Kidney epithelial cell (primary cell): ENCODE results near the gene GXYLT1. TPM values are rescaled to one million over a fixed set of nuclear protein-coding genes. Genes with fewer than 3 reads are reported as not detected.

Experiments
- DNase-seq: peaks from one replicate; pipeline ENCODE4 v3.0.0-alpha.2; 2010; ENCODE audit warnings: low read depth
- H3K27me3 ChIP-seq: 2 replicates; pipeline ENCODE4 v1.6.0; 2011; ENCODE audit warnings: low read length; ENCODE audit not compliant: control insufficient read depth, insufficient read depth
- H3K36me3 ChIP-seq: 2 replicates; pipeline ENCODE4 v1.5.1; 2011; ENCODE audit warnings: low read length; ENCODE audit not compliant: control insufficient read depth, insufficient read depth
- H3K4me3 ChIP-seq: 2 replicates; pipeline ENCODE4 v1.5.1; 2011; ENCODE audit warnings: low read depth, mild to moderate bottlenecking, control low read depth, low read length
- CTCF ChIP-seq: IDR thresholded peaks from 2 replicates; pipeline ENCODE4 v1.5.1; 2011; ENCODE audit warnings: mild to moderate bottlenecking, moderate library complexity, low read length, control low read depth, inconsistent platforms; ENCODE audit not compliant: insufficient read depth, poor library complexity, severe bottlenecking
- total RNA-seq: library from RNA; depleted of rRNA; stranded (reverse); fragments of >200 nt; gene quantifications from 2 replicates; pipeline ENCODE4 v1.2.3, GENCODE V29; 2015

Gene GXYLT1
- total RNA-seq, 1 donor from 2014 or later: 23.6 TPM

GRCh38 chr12:42186793-42187192 lies 42.1 kb upstream of the GXYLT1 start:
- H3K4me3 ChIP-seq: no peak overlapping the region
- TF ChIP-seq CTCF: no peak
- no peaks in the 10 kb centered on the region for H3K36me3 ChIP-seq
- H3K27me3 ChIP-seq: no peaks in the 10 kb centered on the region
- no peak for DNase-seq

- H3K4me3 ChIP-seq: no peak overlapping the region
- TF ChIP-seq CTCF: no peak
- no peaks in the 10 kb centered on the region for H3K27me3 ChIP-seq
- no peaks in the 10 kb centered on the region for H3K36me3 ChIP-seq
- DNase-seq: no peak
Observed at GRCh38 chr12:42182394-42182793, 37.7 kb upstream of the GXYLT1 start.

GRCh38 chr12:42180990-42181596 lies 36.4 kb upstream of the GXYLT1 start:
- Histone ChIP-seq H3K27me3 (no peaks in the 10 kb centered on the region), H3K36me3 (no peaks in the 10 kb centered on the region), H3K4me3 (no peak overlapping the region)
- TF ChIP-seq CTCF: no peak
- DNase-seq: peak; percentile 12

- DNase-seq: no peak
- TF ChIP-seq CTCF: no peak
- no peaks in the 10 kb centered on the region for H3K36me3 ChIP-seq
- H3K4me3 ChIP-seq: no peak overlapping the region
- no peaks in the 10 kb centered on the region for H3K27me3 ChIP-seq
Observed at GRCh38 chr12:42178101-42178500, 33.4 kb upstream of the GXYLT1 start.

- TF ChIP-seq CTCF: no peak
- Histone ChIP-seq H3K36me3 (no peaks in the 10 kb centered on the region), H3K27me3 (no peaks in the 10 kb centered on the region), H3K4me3 (no peak overlapping the region)
- no peak for DNase-seq
Observed at GRCh38 chr12:42174978-42175377, 30.3 kb upstream of the GXYLT1 start.

- no peak for DNase-seq
- H3K27me3 ChIP-seq: no peaks in the 10 kb centered on the region
- H3K36me3 ChIP-seq: no peaks in the 10 kb centered on the region
- H3K4me3 ChIP-seq: no peak overlapping the region
- no peak for TF ChIP-seq CTCF
Observed at GRCh38 chr12:42173961-42174521, 29.4 kb upstream of the GXYLT1 start.
